ENCODE measurements around the gene UNG.

The UNG gene

GRCh38 chr12:109054520-109054919 is 42.9 kb upstream of the UNG start:
- ChIA-PET CTCF (interaction anchor here (2.2 kb wide), 1 partner anchor 38 kb away, joined by 7 read pairs; the partner anchor contains the start of gene ALKBH2), POLR2A (no interaction called here)
- DNase-seq (ENCODE audit: low read depth, low spot score): no peak
- TF ChIP-seq CTCF (IDR thresholded peaks at IDR 0.05; ENCODE audit: insufficient read depth, low read length, missing control alignments): no peak
- H3K4me3 ChIP-seq (ENCODE audit: low read depth, low read length): no peak overlapping the region

GRCh38 chr12:109056891-109057290 is 40.5 kb upstream of the UNG start:
- H3K4me3 ChIP-seq (ENCODE audit: low read depth, low read length): no peak overlapping the region
- no peak for DNase-seq (ENCODE audit: low read depth, low spot score)
- TF ChIP-seq CTCF (IDR thresholded peaks at IDR 0.05; ENCODE audit: insufficient read depth, low read length, missing control alignments): no peak
- ChIA-PET CTCF (no interaction called here), POLR2A (no interaction called here)

GRCh38 chr12:109057376-109057775 is 40.0 kb upstream of the UNG start:
- POLR2A ChIA-PET: no interaction called here

GRCh38 chr12:109058773-109059172 is 38.6 kb upstream of the UNG start:
- H3K4me3 ChIP-seq (ENCODE audit: low read depth, low read length): no peak overlapping the region
- no peak for TF ChIP-seq CTCF (IDR thresholded peaks at IDR 0.05; ENCODE audit: insufficient read depth, low read length, missing control alignments)
- ChIA-PET POLR2A (no interaction called here), CTCF (interaction anchor here (1.3 kb wide), 1 partner anchor 17 kb away, joined by 4 read pairs; no protein-coding TSS in a partner anchor)
- no peak for DNase-seq (ENCODE audit: low read depth, low spot score)

More at GRCh38 chr12:109057376-109057775, 40.0 kb upstream of the UNG start:
- no peak for DNase-seq (ENCODE audit: low read depth, low spot score)
- no peak overlapping the region for H3K4me3 ChIP-seq (ENCODE audit: low read depth, low read length)
- CTCF ChIA-PET: no interaction called here
- TF ChIP-seq CTCF (IDR thresholded peaks at IDR 0.05; ENCODE audit: insufficient read depth, low read length, missing control alignments): no peak

- ChIA-PET POLR2A (no interaction called here), CTCF (interaction anchor here (1.2 to 2.2 kb wide), 2 partner anchors 14 to 29 kb away, joined by 3 to 5 read pairs; partner anchors contain the start of gene ALKBH2)
- no peak overlapping the region for H3K4me3 ChIP-seq (ENCODE audit: low read depth, low read length)
These were observed 33.3 kb upstream of the UNG start for GRCh38 chr12:109064143-109064542.

More at GRCh38 chr12:109064143-109064542, 33.3 kb upstream of the UNG start:
- no peak for DNase-seq (ENCODE audit: low read depth, low spot score)
- TF ChIP-seq CTCF (IDR thresholded peaks at IDR 0.05; ENCODE audit: insufficient read depth, low read length, missing control alignments): no peak
